NT2/D1 (cell line): ENCODE results near the gene TGFBRAP1.

Experiments
- DNase-seq: peaks from one replicate; pipeline ENCODE4 v3.0.0-alpha.2; 2011; ENCODE audit warnings: low read depth, low spot score
- H3K27me3 ChIP-seq: 2 replicates; pipeline ENCODE4 v1.6.0; 2011; ENCODE audit warnings: mild to moderate bottlenecking; ENCODE audit not compliant: insufficient read length, insufficient read depth
- H3K36me3 ChIP-seq: 2 replicates; pipeline ENCODE4 v1.6.1; 2011; ENCODE audit warnings: mild to moderate bottlenecking, low read length, mixed read lengths; ENCODE audit not compliant: insufficient read depth, insufficient read length
- H3K4me1 ChIP-seq: 2 replicates; pipeline ENCODE4 v1.5.1; 2011; ENCODE audit not compliant: insufficient read depth, insufficient read length
- H3K4me3 ChIP-seq: 2 replicates; pipeline ENCODE4 v1.5.1; 2011; ENCODE audit warnings: low read depth; ENCODE audit not compliant: insufficient read length
- H3K9ac ChIP-seq: 2 replicates; pipeline ENCODE4 v1.6.0; 2011; ENCODE audit warnings: low read depth; ENCODE audit not compliant: insufficient read length
- H3K9me3 ChIP-seq: 2 replicates; pipeline ENCODE4 v1.5.1; 2011; ENCODE audit warnings: mild to moderate bottlenecking, low read length; ENCODE audit not compliant: insufficient read depth
- SUZ12 ChIP-seq: IDR thresholded peaks from 2 replicates; pipeline ENCODE4 v1.6.1; 2011; ENCODE audit not compliant: insufficient read length, insufficient read depth; ENCODE audit errors: extremely low read depth
- YY1 ChIP-seq: IDR thresholded peaks from 2 replicates; pipeline ENCODE4 v1.6.1; 2011; ENCODE audit not compliant: insufficient read length, insufficient read depth
- ZNF274 ChIP-seq: IDR thresholded peaks from 2 replicates; pipeline ENCODE4 v1.6.1; 2011; ENCODE audit warnings: mild to moderate bottlenecking, low read depth, low read length

Gene TGFBRAP1

GRCh38 chr2:105323111-105323510 lies 6.4 kb downstream of the TGFBRAP1 start:
- H3K9ac ChIP-seq: no peak overlapping the region
- H3K27me3 ChIP-seq: no peaks in the 10 kb centered on the region
- TF ChIP-seq SUZ12 (no peak), ZNF274 (no peak), YY1 (no peak)
- no peak for DNase-seq
- peaks cover 10% of the 10 kb centered on the region for H3K4me1 ChIP-seq
- H3K9me3 ChIP-seq: no peaks in the 10 kb centered on the region
- H3K4me3 ChIP-seq: no peak overlapping the region
- H3K36me3 ChIP-seq: peaks cover 5% of the 10 kb centered on the region

GRCh38 chr2:105321875-105322646 lies 7.5 kb downstream of the TGFBRAP1 start:
- H3K9ac ChIP-seq: no peak overlapping the region
- no peak overlapping the region for H3K4me3 ChIP-seq
- H3K4me1 ChIP-seq: peaks cover 10% of the 10 kb centered on the region
- no peak for DNase-seq
- H3K36me3 ChIP-seq: peaks cover 5% of the 10 kb centered on the region
- no peak for TF ChIP-seq ZNF274
- H3K27me3 ChIP-seq: no peaks in the 10 kb centered on the region
- no peaks in the 10 kb centered on the region for H3K9me3 ChIP-seq

- Histone ChIP-seq H3K4me3 (no peak overlapping the region), H3K36me3 (no peaks in the 10 kb centered on the region), H3K9ac (no peak overlapping the region), H3K9me3 (no peaks in the 10 kb centered on the region), H3K27me3 (no peaks in the 10 kb centered on the region), H3K4me1 (peaks cover 10% of the 10 kb centered on the region)
- DNase-seq: no peak
- TF ChIP-seq SUZ12: no peak
Measured at GRCh38 chr2:105320651-105321215, 8.8 kb downstream of the TGFBRAP1 start.

- DNase-seq: no peak
- Histone ChIP-seq H3K9me3 (no peaks in the 10 kb centered on the region), H3K27me3 (no peaks in the 10 kb centered on the region), H3K4me1 (no peaks in the 10 kb centered on the region), H3K36me3 (no peaks in the 10 kb centered on the region), H3K4me3 (no peak overlapping the region), H3K9ac (no peak overlapping the region)
- TF ChIP-seq YY1: no peak
- no peak for TF ChIP-seq ZNF274
- TF ChIP-seq SUZ12: no peak
Measured at GRCh38 chr2:105317937-105318336, 11.6 kb downstream of the TGFBRAP1 start.

GRCh38 chr2:105315314-105315713 lies 14.2 kb downstream of the TGFBRAP1 start:
- H3K27me3 ChIP-seq: no peaks in the 10 kb centered on the region
- no peaks in the 10 kb centered on the region for H3K36me3 ChIP-seq
- TF ChIP-seq ZNF274: no peak
- TF ChIP-seq SUZ12: no peak
- TF ChIP-seq YY1: no peak
- H3K9me3 ChIP-seq: no peaks in the 10 kb centered on the region
- H3K4me3 ChIP-seq: no peak overlapping the region
- no peak overlapping the region for H3K9ac ChIP-seq
- H3K4me1 ChIP-seq: no peaks in the 10 kb centered on the region
- no peak for DNase-seq

- TF ChIP-seq YY1 (no peak), ZNF274 (no peak), SUZ12 (no peak)
- Histone ChIP-seq H3K9me3 (no peaks in the 10 kb centered on the region), H3K27me3 (no peaks in the 10 kb centered on the region), H3K4me1 (peaks cover 4% of the 10 kb centered on the region), H3K36me3 (no peaks in the 10 kb centered on the region), H3K9ac (no peak overlapping the region), H3K4me3 (no peak overlapping the region)
- no peak for DNase-seq
Measured at GRCh38 chr2:105313877-105314276, 15.7 kb downstream of the TGFBRAP1 start.

- TF ChIP-seq YY1 (no peak), ZNF274 (no peak), SUZ12 (no peak)
- no peaks in the 10 kb centered on the region for H3K27me3 ChIP-seq
- no peak overlapping the region for H3K4me3 ChIP-seq
- no peak for DNase-seq
- H3K9me3 ChIP-seq: no peaks in the 10 kb centered on the region
- H3K4me1 ChIP-seq: peaks cover 6% of the 10 kb centered on the region
- H3K9ac ChIP-seq: no peak overlapping the region
- peaks cover 23% of the 10 kb centered on the region for H3K36me3 ChIP-seq
Measured at GRCh38 chr2:105309147-105309545, 20.4 kb downstream of the TGFBRAP1 start.
